ENCODE data around the gene PACS2. TPM values are rescaled to one million over a fixed set of nuclear protein-coding genes. Genes with fewer than 3 reads are reported as not detected.

The PACS2 gene
- total RNA-seq, 2 donors from 2014 or later: 80.4 to 125 TPM

- ATAC-seq (ENCODE audit: insufficient number of reproducible peaks, low FRiP score, low read depth) (no peak), DNase-seq (ENCODE audit: low spot score) (no peak)
- no peaks in the 10 kb centered on the region for H3K9me3 ChIP-seq
- H3K27ac ChIP-seq: no peak overlapping the region
- H3K27me3 ChIP-seq (replicated peaks; ENCODE audit: insufficient read depth): no peaks in the 10 kb centered on the region
- H3K36me3 ChIP-seq: no peaks in the 10 kb centered on the region
- TF ChIP-seq CTCF (IDR thresholded peaks at IDR 0.05): no peak
- no peak overlapping the region for H3K4me3 ChIP-seq
- peaks cover 4 to 26% of the 10 kb centered on the region in 2 donors for H3K4me1 ChIP-seq (ENCODE audit: control insufficient read depth in 1 of 2, low read depth in 2 of 2)
These were observed 13.6 kb downstream of the PACS2 start for GRCh38 chr14:105328070-105328677.

GRCh38 chr14:105328678-105329390 is 14.3 kb downstream of the PACS2 start:
- TF ChIP-seq CTCF (IDR thresholded peaks at IDR 0.05): no peak
- H3K36me3 ChIP-seq: no peaks in the 10 kb centered on the region
- no peak overlapping the region for H3K27ac ChIP-seq
- H3K4me3 ChIP-seq: no peak overlapping the region
- no peaks in the 10 kb centered on the region for H3K9me3 ChIP-seq
- ATAC-seq (ENCODE audit: insufficient number of reproducible peaks, low FRiP score, low read depth) (no peak), DNase-seq (ENCODE audit: low spot score) (no peak)
- H3K27me3 ChIP-seq (replicated peaks; ENCODE audit: insufficient read depth): no peaks in the 10 kb centered on the region
- peaks cover 4 to 19% of the 10 kb centered on the region in 2 donors for H3K4me1 ChIP-seq (ENCODE audit: control insufficient read depth in 1 of 2, low read depth in 2 of 2)

GRCh38 chr14:105329411-105330150 is 15.0 kb downstream of the PACS2 start:
- H3K9me3 ChIP-seq: no peaks in the 10 kb centered on the region
- H3K36me3 ChIP-seq: no peaks in the 10 kb centered on the region
- no peaks in the 10 kb centered on the region for H3K27me3 ChIP-seq (replicated peaks; ENCODE audit: insufficient read depth)
- DNase-seq (ENCODE audit: low spot score) (no peak), ATAC-seq (ENCODE audit: insufficient number of reproducible peaks, low FRiP score, low read depth) (no peak)
- peaks cover 1 to 11% of the 10 kb centered on the region in 2 donors for H3K4me1 ChIP-seq (ENCODE audit: control insufficient read depth in 1 of 2, low read depth in 2 of 2)
- peak overlapping the region in 1 of 2 donors; percentile 14 for H3K27ac ChIP-seq
- no peak overlapping the region for H3K4me3 ChIP-seq
- TF ChIP-seq CTCF (IDR thresholded peaks at IDR 0.05): no peak

- ATAC-seq (ENCODE audit: insufficient number of reproducible peaks, low FRiP score, low read depth) (no peak), DNase-seq (ENCODE audit: low spot score) (no peak)
- Histone ChIP-seq H3K9me3 (no peaks in the 10 kb centered on the region), H3K36me3 (no peaks in the 10 kb centered on the region), H3K4me1 (ENCODE audit: control insufficient read depth in 1 of 2, low read depth in 2 of 2) (peaks cover 0 to 8% of the 10 kb centered on the region in 2 donors), H3K27me3 (replicated peaks; ENCODE audit: insufficient read depth) (no peaks in the 10 kb centered on the region), H3K4me3 (no peak overlapping the region), H3K27ac (peak overlapping the region in 1 of 2 donors; percentile 14)
- no peak for TF ChIP-seq CTCF (IDR thresholded peaks at IDR 0.05)
These were observed 15.9 kb downstream of the PACS2 start for GRCh38 chr14:105330491-105330895.

Measured in thoracic aorta (tissue), 2 donors.